Mammary epithelial cell (primary cell): ENCODE measurements around the gene PLA2R1.

ENCODE experiments used
- CTCF ChIP-seq, 2 donors: IDR thresholded peaks in 1 of 2; conservative IDR thresholded peaks in 1 of 2; 2 replicates each; pipeline ENCODE4 v1.5.1; 2011 to 2012; ENCODE audit warnings: inconsistent platforms in 2 of 2, low read length in 2 of 2, mild to moderate bottlenecking in 2 of 2, control low read depth in 1 of 2, low read depth in 1 of 2; ENCODE audit not compliant: insufficient read depth in 1 of 2; ENCODE audit errors: extremely low read depth in 1 of 2
- EZH2 ChIP-seq: IDR thresholded peaks from 2 replicates; pipeline ENCODE4 v1.6.1; 2012; ENCODE audit warnings: low read length, inconsistent platforms, borderline replicate concordance

GRCh38 chr2:160033732-160034392 lies 28.6 kb downstream of the PLA2R1 start:
- TF ChIP-seq CTCF (conservative IDR thresholded peaks at IDR 0.05 in 1 of 2, IDR thresholded peaks at IDR 0.05 in 1 of 2; ENCODE audit: extremely low read depth in 1 of 2, insufficient read depth in 1 of 2, low read depth in 1 of 2, low read length in 2 of 2), result no peak
- no peak for TF ChIP-seq EZH2
